ENCODE results near the gene ARF6.
A peak's percentile ranks its signal among the peaks of the same experiment; 100 is the strongest.
"Not testable (repeated sequence)": the region's sequence is repeated elsewhere in the genome, so short reads cannot be mapped to it uniquely, and the experiment has no call there.

The ARF6 gene

GRCh38 chr14:49875640-49876198 is 17.2 kb upstream of the ARF6 start:
- DNase-seq (ENCODE audit: extremely low read depth in 1 of 2, low read depth in 1 of 2) = no peak

- no peak for DNase-seq (ENCODE audit: extremely low read depth in 1 of 2, low read depth in 1 of 2)
Observed at GRCh38 chr14:49876563-49877127, 16.2 kb upstream of the ARF6 start.

- DNase-seq (ENCODE audit: extremely low read depth in 1 of 2, low read depth in 1 of 2) = no peak
Observed at GRCh38 chr14:49879646-49880204, 13.2 kb upstream of the ARF6 start.

- no peak for DNase-seq (ENCODE audit: extremely low read depth in 1 of 2, low read depth in 1 of 2)
Observed at GRCh38 chr14:49880267-49881064, 12.4 kb upstream of the ARF6 start.

GRCh38 chr14:49881350-49882001 is 11.4 kb upstream of the ARF6 start:
- DNase-seq (ENCODE audit: extremely low read depth in 1 of 2, low read depth in 1 of 2) = no peak

GRCh38 chr14:49882826-49883694 is 9.8 kb upstream of the ARF6 start:
- DNase-seq (ENCODE audit: extremely low read depth in 1 of 2, low read depth in 1 of 2) = no peak

- no peak for DNase-seq (ENCODE audit: extremely low read depth in 1 of 2, low read depth in 1 of 2)
Observed at GRCh38 chr14:49886523-49886922, 6.4 kb upstream of the ARF6 start.

- DNase-seq (ENCODE audit: extremely low read depth in 1 of 2, low read depth in 1 of 2) = no peak
Observed at GRCh38 chr14:49888293-49888692, 4.6 kb upstream of the ARF6 start.

GRCh38 chr14:49892301-49892635 is 614 bp upstream of the ARF6 start:
- DNase-seq (ENCODE audit: extremely low read depth in 1 of 2, low read depth in 1 of 2) = no peak

GRCh38 chr14:49893309-49894213 is 679 bp downstream of the ARF6 start:
- peak in 1 of 2 donors; percentile 50 for DNase-seq (ENCODE audit: extremely low read depth in 1 of 2, low read depth in 1 of 2)

GRCh38 chr14:49894214-49895107 is 1.6 kb downstream of the ARF6 start:
- not testable (repeated sequence) for DNase-seq (ENCODE audit: extremely low read depth in 1 of 2, low read depth in 1 of 2)

- no peak for DNase-seq (ENCODE audit: extremely low read depth in 1 of 2, low read depth in 1 of 2)
Observed at GRCh38 chr14:49895480-49895879, 2.6 kb downstream of the ARF6 start.

GRCh38 chr14:49896272-49896671 is 3.4 kb downstream of the ARF6 start:
- DNase-seq (ENCODE audit: extremely low read depth in 1 of 2, low read depth in 1 of 2) = not testable (repeated sequence)

- DNase-seq (ENCODE audit: extremely low read depth in 1 of 2, low read depth in 1 of 2) = no peak
Observed at GRCh38 chr14:49896966-49897365, 4.1 kb downstream of the ARF6 start.

GRCh38 chr14:49897414-49897813 is 4.5 kb downstream of the ARF6 start:
- DNase-seq (ENCODE audit: extremely low read depth in 1 of 2, low read depth in 1 of 2) = no peak

GRCh38 chr14:49897965-49898364 is 5.1 kb downstream of the ARF6 start:
- no peak for DNase-seq (ENCODE audit: extremely low read depth in 1 of 2, low read depth in 1 of 2)

GRCh38 chr14:49898485-49898884 is 5.6 kb downstream of the ARF6 start:
- DNase-seq (ENCODE audit: extremely low read depth in 1 of 2, low read depth in 1 of 2) = no peak

GRCh38 chr14:49900973-49901372 is 8.1 kb downstream of the ARF6 start:
- no peak for DNase-seq (ENCODE audit: extremely low read depth in 1 of 2, low read depth in 1 of 2)
